IPS-20b (cell line): Measurements from ENCODE around the gene CCDC77.
A peak's percentile ranks its signal among the peaks of the same experiment; 100 is the strongest.
"Not testable (repeated sequence)": the region's sequence is repeated elsewhere in the genome, so short reads cannot be mapped to it uniquely, and the experiment has no call there.

ENCODE experiments used
- H3K27ac ChIP-seq: one replicate; pipeline ENCODE4 v1.5.1; 2013; ENCODE audit warnings: low read length
- H3K27me3 ChIP-seq: 2 replicates; pipeline ENCODE4 v1.6.1; 2013; ENCODE audit warnings: mild to moderate bottlenecking, low read length, inconsistent platforms; ENCODE audit not compliant: insufficient read depth
- H3K36me3 ChIP-seq: 2 replicates; pipeline ENCODE4 v1.6.1; 2013; ENCODE audit warnings: low read depth, mild to moderate bottlenecking, inconsistent platforms, low read length, moderate library complexity; ENCODE audit not compliant: insufficient read depth
- H3K4me1 ChIP-seq: 2 replicates; pipeline ENCODE4 v1.6.1; 2013; ENCODE audit warnings: mild to moderate bottlenecking, control low read depth, inconsistent platforms, low read length, moderate library complexity; ENCODE audit not compliant: insufficient read depth
- H3K4me3 ChIP-seq: 2 replicates; pipeline ENCODE4 v1.5.1; 2013; ENCODE audit warnings: mild to moderate bottlenecking, low read length, inconsistent platforms
- H3K9ac ChIP-seq: 2 replicates; pipeline ENCODE4 v1.6.1; 2013; ENCODE audit warnings: low read depth, mild to moderate bottlenecking, inconsistent platforms, low read length, moderate library complexity
- H3K9me3 ChIP-seq: 2 replicates; pipeline ENCODE4 v1.6.1; 2013; ENCODE audit warnings: mild to moderate bottlenecking, low read depth, low read length, inconsistent platforms; ENCODE audit not compliant: insufficient read depth

Gene CCDC77

DNA sequence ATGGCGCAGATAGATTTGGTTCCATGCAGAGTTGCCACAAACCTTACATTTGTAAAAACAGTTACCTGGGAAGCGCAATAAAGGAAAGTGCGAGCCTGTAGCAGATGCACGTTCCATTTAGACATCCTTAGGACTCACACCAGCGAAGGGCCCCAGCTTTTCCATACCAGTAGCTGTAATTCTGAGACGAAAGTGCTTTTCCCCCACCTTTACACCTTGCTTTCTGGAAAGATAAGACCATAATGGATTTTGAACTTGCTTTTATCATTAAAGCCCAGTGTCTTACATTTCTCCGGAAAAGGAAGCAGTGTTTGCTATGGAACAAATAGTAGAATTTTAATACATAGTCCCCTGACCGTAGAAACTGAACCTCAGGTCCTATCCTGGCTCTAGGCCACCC lies 616 bp upstream of the CCDC77 start:
- Histone ChIP-seq H3K9me3 (no peaks in the 10 kb centered on the region), H3K4me3 (peak overlapping the region; percentile 97), H3K9ac (peak overlapping the region; percentile 55; the same call in 1 of the 2 replicates), H3K27me3 (no peaks in the 10 kb centered on the region), H3K36me3 (peaks cover 11% of the 10 kb centered on the region), H3K4me1 (no peaks in the 10 kb centered on the region), H3K27ac (no peak overlapping the region)

GRCh38 chr12:402029-402389 lies 565 bp downstream of the CCDC77 start:
- peak overlapping the region; percentile 62 for H3K27ac ChIP-seq

GRCh38 chr12:414859-415258 lies 13.4 kb downstream of the CCDC77 start:
- Histone ChIP-seq H3K9me3 (no peaks in the 10 kb centered on the region), H3K4me3 (no peak overlapping the region), H3K36me3 (peaks cover 77% of the 10 kb centered on the region), H3K27ac (no peak overlapping the region), H3K27me3 (no peaks in the 10 kb centered on the region), H3K4me1 (no peaks in the 10 kb centered on the region), H3K9ac (no peak overlapping the region)

More at GRCh38 chr12:402029-402389, 565 bp downstream of the CCDC77 start:
- Histone ChIP-seq H3K27me3 (no peaks in the 10 kb centered on the region), H3K9ac (peak overlapping the region; percentile 88), H3K36me3 (peaks cover 23% of the 10 kb centered on the region), H3K9me3 (no peaks in the 10 kb centered on the region), H3K4me3 (peak overlapping the region; percentile 97), H3K4me1 (no peaks in the 10 kb centered on the region)

DNA sequence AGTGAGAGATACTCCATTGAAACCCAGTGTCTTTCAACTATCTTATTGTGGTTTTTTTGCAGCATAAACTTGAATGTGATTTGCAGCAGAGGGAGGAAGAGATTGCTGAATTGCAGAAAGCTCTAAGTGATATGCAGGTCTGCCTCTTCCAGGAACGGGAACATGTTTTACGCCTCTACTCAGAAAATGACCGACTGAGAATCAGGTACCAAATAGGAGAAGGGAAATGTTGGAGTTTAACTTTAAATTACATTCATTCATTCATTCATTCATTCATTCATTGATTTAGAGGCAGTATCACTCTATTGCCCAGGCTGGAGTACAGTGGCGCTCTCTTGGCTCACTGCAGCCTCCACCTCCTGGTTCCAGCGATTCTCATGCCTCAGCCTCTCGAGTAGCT lies 17.0 kb downstream of the CCDC77 start:
- Histone ChIP-seq H3K4me3 (no peak overlapping the region), H3K9me3 (no peaks in the 10 kb centered on the region), H3K36me3 (peaks cover 60% of the 10 kb centered on the region), H3K27me3 (no peaks in the 10 kb centered on the region), H3K4me1 (no peaks in the 10 kb centered on the region), H3K9ac (no peak overlapping the region), H3K27ac (no peak overlapping the region)

DNA sequence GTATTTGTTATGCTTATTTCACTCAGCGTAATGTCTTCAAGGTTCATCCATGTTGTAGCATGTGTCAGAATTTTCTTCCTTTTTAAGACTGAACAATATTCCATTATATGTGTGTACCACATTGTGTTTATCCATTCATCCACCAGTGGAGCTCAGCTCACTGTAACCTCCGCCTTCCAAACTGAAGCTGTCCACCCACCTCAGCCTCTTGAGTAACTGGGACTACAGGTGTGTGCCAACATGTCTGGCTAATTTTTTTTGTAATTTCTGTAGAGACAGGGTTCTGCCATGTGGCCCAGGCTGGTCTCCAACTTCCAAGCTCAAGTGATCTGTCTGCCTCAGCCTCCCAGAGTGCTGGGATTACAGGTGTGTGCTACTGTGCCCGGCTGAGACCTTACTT lies 21.1 kb downstream of the CCDC77 start:
- Histone ChIP-seq H3K27ac (no peak overlapping the region), H3K36me3 (peaks cover 63% of the 10 kb centered on the region), H3K9me3 (no peaks in the 10 kb centered on the region), H3K9ac (no peak overlapping the region), H3K4me1 (no peaks in the 10 kb centered on the region), H3K27me3 (no peaks in the 10 kb centered on the region), H3K4me3 (no peak overlapping the region)

- not testable (repeated sequence) for H3K4me3 ChIP-seq, H3K27ac ChIP-seq
- H3K36me3 ChIP-seq: peaks cover 97% of the 10 kb centered on the region
Measured at GRCh38 chr12:435737-436136, 34.3 kb downstream of the CCDC77 start.

DNA sequence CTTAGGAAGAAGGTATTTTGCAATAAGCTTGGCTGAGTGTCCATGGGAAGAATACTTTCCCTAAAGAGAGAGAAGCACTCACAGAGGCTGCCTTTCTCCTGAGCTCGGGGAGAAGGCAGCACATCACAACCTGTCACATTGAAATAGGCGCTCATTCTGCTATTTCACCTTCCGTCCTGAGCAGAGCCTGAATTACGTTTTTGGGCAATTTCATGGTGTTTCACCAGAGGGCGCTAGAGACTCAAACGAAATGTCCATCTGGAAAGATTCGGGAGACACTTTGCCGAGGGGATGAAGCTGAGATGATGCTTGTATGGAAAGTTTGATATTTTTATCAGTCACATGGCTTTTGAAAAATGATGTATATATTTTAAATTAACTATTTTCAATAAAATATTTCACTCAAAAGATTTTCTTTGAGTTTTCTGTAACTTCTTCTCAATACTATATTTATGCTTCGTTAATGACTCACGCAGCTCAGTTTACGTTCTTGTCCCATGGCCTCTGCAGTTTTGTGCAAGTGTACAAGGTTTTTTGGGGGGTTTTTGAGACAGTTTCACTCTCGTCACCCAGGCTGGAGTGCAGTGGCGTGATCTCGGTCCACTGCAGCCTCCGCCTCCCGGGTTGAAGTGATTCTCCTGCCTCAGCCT lies 40.9 kb downstream of the CCDC77 start:
- Histone ChIP-seq H3K9me3 (no peaks in the 10 kb centered on the region), H3K4me1 (no peaks in the 10 kb centered on the region), H3K27ac (no peak overlapping the region), H3K4me3 (no peak overlapping the region), H3K9ac (no peak overlapping the region), H3K36me3 (peaks cover 46% of the 10 kb centered on the region), H3K27me3 (no peaks in the 10 kb centered on the region)

More at GRCh38 chr12:435737-436136, 34.3 kb downstream of the CCDC77 start:
- H3K27me3 ChIP-seq, H3K9ac ChIP-seq, H3K4me1 ChIP-seq, H3K9me3 ChIP-seq: not testable (repeated sequence)

DNA sequence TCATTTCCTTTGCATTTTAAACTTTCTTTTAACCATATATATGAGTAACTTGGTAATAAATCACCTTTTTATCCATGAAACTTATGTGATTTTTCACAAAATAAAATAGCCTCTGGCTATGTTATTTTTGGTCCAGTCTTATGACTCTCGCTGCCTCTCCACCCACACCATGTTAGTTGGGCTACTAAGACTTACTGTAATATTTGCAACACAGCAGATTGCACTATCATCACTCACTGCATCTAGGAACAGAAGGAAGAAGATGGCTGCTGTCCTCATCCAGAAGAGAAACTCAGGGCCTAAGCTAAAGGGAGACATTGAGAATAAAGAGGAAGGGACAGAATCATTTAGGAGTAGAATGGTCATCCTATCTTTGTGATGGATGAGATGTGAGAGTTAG lies 45.7 kb downstream of the CCDC77 start:
- H3K27ac ChIP-seq: no peak overlapping the region
- no peak overlapping the region for H3K4me3 ChIP-seq
- H3K27me3 ChIP-seq: no peaks in the 10 kb centered on the region
- no peak overlapping the region for H3K9ac ChIP-seq
- H3K4me1 ChIP-seq: no peaks in the 10 kb centered on the region
- peaks cover under 1% of the 10 kb centered on the region for H3K9me3 ChIP-seq
- H3K36me3 ChIP-seq: peaks cover under 1% of the 10 kb centered on the region; the same call in 1 of the 2 replicates

- H3K27me3 ChIP-seq: no peaks in the 10 kb centered on the region
- no peaks in the 10 kb centered on the region for H3K36me3 ChIP-seq
- H3K4me3 ChIP-seq: no peak overlapping the region
- H3K27ac ChIP-seq: no peak overlapping the region
- H3K9me3 ChIP-seq: peaks cover 14% of the 10 kb centered on the region
- no peak overlapping the region for H3K9ac ChIP-seq
- H3K4me1 ChIP-seq: no peaks in the 10 kb centered on the region
Measured at GRCh38 chr12:449203-449602, 47.8 kb downstream of the CCDC77 start.

DNA sequence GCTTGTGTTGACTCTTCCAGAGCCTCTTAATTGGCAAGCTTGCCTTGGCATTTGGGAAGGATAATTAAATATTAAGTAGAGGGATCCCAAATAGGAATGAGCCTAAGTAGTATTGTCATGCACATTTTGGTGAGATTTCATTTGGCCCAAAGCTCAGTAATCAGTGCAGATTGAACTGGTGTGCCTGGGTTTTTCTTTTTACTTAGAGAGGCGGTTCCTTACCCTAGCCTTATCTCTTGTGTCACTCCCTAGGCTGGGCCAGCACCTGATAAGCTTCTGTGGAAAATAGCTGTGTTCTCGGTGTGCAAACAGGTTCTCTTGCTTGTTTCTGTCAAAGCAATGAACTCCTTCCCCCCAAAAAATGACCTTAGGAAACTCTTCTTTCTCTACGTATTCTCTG lies 49.0 kb downstream of the CCDC77 start:
- Histone ChIP-seq H3K36me3 (no peaks in the 10 kb centered on the region), H3K4me1 (no peaks in the 10 kb centered on the region), H3K9me3 (peaks cover 14% of the 10 kb centered on the region), H3K9ac (no peak overlapping the region), H3K27ac (no peak overlapping the region), H3K4me3 (no peak overlapping the region), H3K27me3 (no peaks in the 10 kb centered on the region)

DNA sequence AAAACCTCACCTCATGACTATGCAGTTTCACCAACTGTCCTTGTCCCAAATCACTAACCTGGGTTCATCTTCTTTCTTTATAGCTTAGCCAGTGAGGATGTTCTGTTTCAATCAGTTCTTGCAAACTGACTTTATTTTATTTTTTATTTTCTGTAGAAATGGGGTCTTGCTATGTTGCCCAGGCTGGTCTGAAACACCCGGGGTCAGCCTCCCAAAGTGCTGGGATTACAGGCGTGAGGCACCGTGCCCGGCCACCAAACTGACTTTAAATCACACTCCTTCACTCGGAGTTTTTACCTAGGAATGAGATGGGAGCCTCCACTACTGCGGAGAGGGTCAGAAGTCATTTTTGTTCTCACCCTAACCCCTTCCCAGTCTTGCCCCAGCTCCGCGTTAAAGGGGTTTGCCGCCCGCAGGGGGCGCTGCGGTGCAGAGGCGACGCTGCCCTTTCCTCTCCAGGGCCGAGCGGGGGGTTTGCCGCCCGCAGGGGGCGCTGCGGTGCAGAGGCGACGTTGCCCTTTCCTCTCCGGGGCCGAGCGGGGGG lies 51.3 kb downstream of the CCDC77 start:
- Histone ChIP-seq H3K27ac (no peak overlapping the region), H3K27me3 (peaks cover 13% of the 10 kb centered on the region), H3K4me3 (no peak overlapping the region), H3K4me1 (no peaks in the 10 kb centered on the region), H3K9me3 (peaks cover 14% of the 10 kb centered on the region), H3K36me3 (no peaks in the 10 kb centered on the region), H3K9ac (no peak overlapping the region)

DNA sequence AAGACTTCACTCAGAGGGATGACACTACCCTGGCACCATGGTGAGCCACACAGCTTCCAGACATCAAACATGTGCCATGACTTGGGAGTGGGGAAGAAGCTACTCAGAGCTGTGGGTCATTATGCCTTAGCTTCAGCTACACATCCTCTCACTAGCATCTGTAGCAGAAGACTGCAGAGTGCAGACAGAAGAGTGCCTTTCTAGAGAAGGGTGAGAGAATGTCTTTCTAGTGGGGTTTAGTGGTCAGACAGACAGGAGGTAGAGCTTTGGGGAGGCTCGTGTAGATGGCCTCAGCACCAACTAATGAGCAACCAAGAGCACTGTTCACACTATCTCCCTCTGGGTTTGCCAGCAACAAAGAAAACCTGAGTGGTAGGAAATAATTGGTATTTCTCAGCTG lies 53.4 kb downstream of the CCDC77 start:
- no peaks in the 10 kb centered on the region for H3K36me3 ChIP-seq
- peaks cover 14% of the 10 kb centered on the region for H3K9me3 ChIP-seq
- no peak overlapping the region for H3K27ac ChIP-seq
- no peak overlapping the region for H3K4me3 ChIP-seq
- no peak overlapping the region for H3K9ac ChIP-seq
- H3K4me1 ChIP-seq: no peaks in the 10 kb centered on the region
- H3K27me3 ChIP-seq: peaks cover 32% of the 10 kb centered on the region
